Measurements from ENCODE around the gene DOC2B.
"Not testable (repeated sequence)": the region's sequence is repeated elsewhere in the genome, so short reads cannot be mapped to it uniquely, and the experiment has no call there.

DOC2B gene

GRCh38 chr17:181245-182049 is at the start of gene DOC2B:
Gene DOC2B, minus strand, starts transcription at chr17:181650. Its CDS starts 171 bp downstream, at chr17:181479.
- DNase-seq (ENCODE audit: low read depth in 2 of 2): no peak

DNA sequence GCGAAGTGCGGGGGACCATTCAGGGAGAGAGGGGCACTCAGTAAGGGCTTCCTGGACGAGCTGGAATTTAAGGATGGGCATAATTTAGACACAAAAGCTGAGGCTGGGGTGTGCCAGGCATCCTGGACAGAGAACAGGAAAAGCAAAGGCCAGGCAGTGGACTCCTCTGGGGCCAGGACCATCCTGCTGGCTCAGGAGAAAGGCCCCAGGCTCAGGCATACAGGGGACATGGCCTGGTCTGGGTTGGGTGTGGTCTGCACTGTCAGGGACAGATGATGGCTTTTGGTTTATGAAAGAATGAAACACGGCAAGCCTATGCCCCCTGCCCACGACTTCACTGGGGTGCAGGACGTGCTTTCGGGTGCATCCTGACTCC is 48.9 kb upstream of the DOC2B start:
- DNase-seq (ENCODE audit: low read depth in 2 of 2): no peak

DNA sequence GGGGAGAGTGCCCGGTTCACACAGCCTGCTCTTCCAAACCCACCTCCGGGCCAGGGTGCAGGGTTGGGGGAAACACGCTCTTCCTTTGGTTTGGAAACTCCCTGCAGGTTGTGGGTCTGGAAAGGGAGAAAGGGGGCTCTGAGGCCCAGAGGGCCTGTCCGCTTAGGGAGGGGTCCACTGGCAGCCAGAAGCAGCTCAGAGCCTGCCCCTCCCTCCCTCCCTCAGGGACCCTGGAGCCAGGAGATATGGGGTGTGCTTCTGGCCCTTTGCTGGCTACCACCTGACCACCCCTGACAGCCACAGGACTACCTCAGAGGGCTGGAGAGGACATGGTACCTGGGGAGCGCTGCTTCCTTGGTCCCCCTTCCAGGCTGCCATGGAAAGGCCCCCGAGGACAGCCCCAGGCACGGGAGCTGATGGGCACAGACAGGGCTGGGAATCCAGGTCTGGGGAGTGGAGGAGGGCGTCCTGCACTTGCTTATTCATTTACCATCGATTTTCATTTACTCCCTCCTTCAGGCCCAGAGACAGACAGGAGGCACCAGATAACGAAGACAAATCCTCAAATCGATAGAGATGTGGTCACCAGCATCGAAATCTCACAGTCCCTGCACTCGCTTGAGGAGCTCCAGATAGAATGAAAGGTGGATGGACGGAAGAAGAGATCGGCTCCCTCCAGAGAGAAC is 48.4 kb upstream of the DOC2B start:
- no peak for DNase-seq (ENCODE audit: low read depth in 2 of 2)

DNA sequence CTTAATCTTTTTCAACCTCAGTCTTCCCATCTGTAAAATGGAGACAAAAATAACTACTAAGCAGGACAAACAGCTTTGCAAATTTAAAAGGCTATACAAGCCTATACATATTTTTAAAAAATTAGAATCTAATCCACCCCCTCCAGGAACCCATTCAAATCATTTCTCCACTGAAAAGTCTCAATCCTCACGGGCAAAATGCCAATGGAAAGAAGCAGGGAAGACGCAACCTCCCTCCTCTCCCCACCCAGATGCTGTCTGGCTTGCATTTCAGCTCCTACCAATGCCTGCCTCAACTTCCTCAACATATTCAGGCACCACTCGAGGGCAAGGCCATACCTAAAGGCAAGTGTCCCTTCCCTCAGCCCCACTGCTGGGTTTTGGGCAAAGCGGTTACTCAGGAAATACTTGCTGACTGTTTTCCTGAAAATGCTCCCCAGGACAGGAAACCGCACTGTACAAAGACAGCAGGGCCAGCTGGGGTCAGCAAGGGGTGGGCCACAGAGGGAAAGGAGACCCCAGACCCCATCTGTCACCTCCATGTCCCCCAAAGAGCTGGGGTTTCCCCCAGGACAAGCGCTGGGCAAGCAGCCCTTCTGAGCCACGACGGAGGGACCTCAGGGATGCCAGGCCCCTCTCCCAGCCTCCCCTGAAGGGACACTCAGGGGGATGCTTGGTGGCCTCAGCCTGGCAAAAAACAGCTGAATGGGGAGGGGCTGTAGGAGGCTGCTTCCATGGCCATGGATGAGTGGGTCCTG is 47.7 kb upstream of the DOC2B start:
- DNase-seq (ENCODE audit: low read depth in 2 of 2): no peak

- DNase-seq (ENCODE audit: low read depth in 2 of 2): no peak
Measured at GRCh38 chr17:227946-228615, 46.6 kb upstream of the DOC2B start.

DNA sequence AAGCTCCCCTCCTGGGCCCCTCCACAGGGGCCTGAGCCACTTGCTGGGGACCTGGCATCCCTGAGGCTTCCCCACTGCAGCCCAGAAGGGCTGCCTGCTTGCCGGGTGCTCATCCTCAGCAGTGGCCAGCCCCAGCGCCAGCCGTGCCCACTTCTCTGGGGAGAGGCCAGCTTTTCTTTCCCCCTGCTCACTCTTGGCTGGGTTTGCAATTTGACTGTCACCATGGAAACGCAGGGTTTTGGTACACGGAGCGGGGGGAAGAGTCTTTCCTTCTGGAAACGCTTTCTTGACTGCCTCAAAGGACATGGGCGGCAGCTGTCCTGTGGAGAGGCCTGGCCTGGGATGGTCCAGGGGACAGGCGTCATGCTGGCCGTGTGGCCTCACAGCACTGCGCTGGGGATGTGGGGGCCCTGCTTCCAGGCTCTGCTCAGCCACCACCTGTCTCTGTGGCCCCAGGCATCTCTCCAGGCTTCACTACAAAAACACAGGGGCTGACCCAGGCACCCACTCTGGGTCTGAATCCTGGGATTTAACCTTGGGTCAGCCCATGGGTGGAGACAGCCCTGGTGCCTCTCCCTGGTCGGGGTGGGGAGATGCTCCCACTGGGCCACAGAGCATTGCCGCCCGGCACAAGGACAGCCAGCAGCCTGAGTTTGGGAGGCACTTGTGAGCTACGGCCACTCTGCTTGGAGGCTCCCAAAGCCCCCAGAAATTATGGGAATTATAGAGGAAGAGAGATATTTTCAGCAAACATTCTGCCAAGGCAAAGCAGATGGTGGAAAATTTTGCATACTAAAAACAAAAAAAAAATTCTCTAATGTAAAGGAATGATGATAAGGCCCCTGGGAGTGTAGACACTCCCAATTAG is 45.9 kb upstream of the DOC2B start:
- no peak for DNase-seq (ENCODE audit: low read depth in 2 of 2)

DNA sequence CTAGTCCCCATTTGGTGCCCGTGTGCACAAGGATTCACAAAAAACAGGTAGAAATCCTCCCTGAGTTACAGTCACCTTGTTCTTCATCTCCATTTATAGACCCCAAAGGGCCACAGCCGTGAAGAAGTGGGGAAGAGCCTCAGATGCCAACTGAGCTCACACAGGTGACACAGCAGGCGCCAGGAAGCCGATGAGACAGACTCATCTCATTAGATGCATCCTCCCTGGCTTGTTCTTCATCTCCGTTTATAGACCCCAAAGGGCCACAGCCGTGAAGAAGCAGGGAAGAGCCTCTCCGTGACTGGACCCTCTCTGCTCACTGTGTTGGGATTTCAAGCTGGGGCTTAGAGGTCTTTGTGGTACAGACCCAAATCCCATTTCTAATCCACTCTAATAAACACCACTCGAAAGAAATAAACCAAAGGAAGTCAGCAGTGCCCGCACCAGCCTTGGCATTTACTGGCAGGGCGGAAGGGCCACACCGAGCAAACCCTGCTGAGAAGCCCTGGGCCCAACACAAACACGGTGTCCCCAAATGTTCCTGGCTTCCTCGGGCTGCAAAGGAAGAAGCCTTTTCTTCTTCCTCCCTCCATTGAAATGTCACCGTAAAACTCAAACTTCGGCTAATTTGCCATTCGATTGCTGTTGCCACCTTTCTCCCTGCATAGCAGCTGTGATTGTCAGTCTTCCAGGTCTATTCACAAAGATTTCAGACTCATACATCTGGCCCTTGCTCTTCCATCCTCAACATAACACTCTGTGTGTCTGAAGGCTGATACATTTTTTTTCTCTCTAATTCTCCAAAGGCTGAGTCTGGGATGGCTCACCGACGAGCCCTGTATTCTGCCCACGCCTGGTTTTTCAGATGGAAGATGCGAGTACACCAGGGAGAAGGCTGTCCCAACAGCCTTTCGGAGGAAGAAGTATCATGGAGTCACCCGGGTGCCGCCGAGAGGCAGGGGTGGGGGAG is 44.9 kb upstream of the DOC2B start:
- no peak for DNase-seq (ENCODE audit: low read depth in 2 of 2)

- DNase-seq (ENCODE audit: low read depth in 2 of 2): no peak
Measured at GRCh38 chr17:225551-225950, 44.1 kb upstream of the DOC2B start.

DNA sequence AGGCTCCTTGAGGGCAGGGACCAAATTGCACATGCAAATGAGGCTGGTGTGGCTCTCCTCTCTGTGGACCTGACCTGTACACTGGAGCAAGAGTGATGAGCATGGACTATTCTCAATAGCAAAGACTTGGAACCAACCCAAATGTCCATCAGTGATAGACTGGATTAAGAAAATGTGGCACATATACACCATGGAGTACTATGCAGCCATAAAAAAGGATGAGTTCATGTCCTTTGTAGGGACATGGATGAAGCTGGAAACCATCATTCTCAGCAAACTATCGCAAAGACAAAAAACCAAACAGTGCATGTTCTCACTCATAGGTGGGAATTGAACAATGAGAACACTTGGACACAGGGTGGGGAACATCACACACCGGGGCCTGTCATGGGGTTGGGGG is 43.1 kb upstream of the DOC2B start:
- DNase-seq (ENCODE audit: low read depth in 2 of 2): not testable (repeated sequence)

DNA sequence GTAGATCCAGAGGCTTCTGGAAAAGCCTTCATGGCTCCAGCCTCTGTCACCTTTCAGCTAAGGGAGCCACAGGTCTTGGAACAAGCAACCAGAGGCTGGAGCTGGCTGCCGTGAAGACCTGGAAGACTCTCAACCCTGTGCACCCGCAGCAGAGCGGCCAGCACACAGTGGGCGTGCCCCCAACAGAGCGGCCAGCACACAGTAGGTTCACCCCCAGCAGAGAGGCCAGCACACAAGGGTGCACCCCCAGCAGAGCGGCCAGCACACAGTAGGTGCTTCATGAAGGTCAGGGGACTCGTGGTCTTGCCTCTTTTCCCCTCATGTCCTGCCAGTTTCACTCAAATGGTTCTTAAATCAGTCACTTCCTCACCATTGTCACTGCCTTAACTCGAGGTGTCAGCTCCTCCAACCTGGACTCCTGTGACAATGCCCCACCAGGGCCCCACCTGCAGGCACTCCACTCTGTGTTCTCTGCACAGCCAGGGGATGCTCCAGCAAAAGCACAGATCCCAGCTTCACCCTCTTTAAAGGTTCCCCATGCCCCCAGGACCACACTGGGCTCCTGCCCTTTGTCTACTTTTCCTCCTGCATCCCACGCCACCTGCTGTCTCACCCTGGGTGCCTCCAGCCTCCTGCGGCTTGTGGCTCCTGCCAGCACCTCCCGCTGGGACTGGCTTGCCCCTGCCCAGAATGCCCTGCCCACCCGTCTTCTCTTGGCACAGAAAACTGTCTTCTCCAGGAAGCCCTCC is 42.4 kb upstream of the DOC2B start:
- no peak for DNase-seq (ENCODE audit: low read depth in 2 of 2)

GRCh38 chr17:222172-222571 is 40.7 kb upstream of the DOC2B start:
- DNase-seq (ENCODE audit: low read depth in 2 of 2): no peak

- no peak for DNase-seq (ENCODE audit: low read depth in 2 of 2)
Measured at GRCh38 chr17:219696-220095, 38.2 kb upstream of the DOC2B start.

DNA sequence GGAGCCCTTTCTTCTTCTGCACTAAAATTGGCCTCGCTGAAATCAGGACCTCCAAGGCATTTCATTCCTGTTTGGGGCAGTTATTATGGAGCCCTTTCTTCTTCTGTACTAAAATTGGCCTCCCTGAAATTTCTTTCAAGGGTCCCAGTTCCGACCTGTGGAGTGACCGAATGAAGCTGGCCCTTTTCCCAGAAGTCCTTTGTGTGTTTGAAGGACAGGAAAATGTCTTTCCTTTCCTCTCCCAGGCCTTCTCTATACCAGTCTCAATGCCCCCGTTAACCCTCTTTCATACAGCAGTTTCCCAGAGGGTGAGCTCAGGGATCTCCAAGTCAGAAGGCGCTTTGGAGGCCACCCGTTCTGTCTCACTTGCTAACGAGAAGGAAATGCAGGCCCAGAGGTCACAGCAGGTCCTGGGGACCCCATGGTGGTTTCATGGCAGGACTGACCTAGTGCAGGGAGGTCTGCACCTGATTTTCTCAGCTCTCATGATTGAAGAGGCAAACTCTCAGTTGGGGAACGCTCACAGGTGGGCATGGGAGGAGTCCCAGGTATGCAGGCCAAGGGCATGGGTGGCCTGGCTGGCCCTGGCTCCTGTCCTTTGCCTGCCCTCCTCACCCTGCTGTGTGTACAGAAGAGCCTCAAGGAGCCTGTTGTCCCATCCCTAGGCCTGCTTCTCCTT is 37.1 kb upstream of the DOC2B start:
- no peak for DNase-seq (ENCODE audit: low read depth in 2 of 2)

DNA sequence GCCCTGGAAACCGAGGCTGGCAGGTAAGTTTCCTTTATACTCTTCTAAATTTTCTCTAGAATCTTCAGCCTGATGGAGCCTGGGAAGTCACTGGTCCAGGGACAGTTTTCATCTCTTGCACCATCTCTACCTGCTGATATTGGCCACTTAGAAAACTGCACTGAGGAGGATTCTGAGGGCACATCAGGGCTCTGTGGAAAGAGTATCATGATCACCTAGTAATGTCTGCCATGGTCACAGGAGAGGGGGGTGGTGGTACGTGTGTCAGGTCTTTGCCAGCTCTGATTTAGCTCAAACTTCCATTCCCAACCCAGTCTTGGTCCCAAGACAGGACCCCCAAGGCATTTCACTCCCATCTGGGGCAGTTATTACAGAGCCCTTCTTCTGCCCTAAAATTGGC is 35.2 kb upstream of the DOC2B start:
- DNase-seq (ENCODE audit: low read depth in 2 of 2): no peak

DNA sequence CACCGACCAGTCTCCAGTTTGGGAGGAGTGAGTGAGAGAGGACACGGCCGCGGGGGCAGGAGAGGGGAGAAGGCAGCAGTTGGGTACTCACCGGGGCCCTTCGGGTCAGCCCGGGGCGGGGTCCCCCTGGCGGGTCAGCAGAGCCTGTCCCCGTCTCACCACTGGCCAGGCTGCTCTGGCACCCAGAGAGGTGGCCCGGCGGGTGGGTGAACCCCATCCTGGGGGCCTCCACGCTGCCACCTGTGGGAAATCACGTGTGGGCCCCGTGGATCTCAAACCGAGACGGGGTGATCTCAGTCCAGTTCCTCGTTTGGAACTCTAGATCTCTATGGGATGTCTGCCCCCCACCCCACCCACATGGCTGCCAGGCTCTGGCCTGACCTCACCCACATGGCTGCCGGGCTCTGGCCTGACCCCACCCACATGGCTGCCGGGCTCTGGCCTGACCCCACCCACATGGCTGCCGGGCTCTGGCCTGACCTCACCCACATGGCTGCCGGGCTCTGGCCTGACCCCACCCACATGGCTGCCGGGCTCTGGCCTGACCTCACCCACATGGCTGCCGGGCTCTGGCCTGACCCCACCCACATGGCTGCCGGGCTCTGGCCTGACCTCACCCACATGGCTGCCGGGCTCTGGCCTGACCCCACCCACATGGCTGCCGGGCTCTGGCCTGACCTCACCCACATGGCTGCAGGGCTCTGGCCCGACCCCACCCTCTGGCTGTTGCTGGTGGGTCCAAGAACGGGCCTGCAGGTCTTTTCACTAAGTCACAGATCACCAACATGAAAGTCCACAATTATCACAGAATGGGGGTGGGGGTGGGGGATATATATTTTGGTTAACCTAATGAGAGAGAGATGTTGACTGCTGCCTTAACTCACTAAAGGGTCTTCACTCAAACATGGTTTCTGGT is 34.4 kb upstream of the DOC2B start:
- not testable (repeated sequence) for DNase-seq (ENCODE audit: low read depth in 2 of 2)

DNA sequence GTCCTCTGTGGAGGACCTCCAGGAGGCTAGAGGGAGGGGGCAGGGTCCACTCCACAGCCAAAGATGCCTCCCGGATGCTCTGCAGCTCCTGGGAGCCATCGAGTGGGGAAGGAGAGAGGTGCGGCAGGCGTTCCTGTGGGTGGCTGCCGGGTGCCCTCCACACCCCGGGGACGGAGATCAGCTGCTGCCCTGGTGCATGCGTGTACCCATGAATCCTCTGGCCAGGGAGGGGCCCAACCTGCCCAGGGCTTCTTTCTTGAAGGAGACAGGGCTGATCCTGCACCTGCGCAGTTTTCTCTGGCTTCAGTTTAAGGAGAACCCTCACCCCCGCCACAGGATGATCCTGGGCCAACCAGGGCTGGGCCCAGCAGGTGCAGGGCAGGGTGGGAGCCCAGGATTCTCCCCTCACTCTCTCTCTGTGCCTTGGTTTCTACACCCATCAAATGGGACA is 33.5 kb upstream of the DOC2B start:
- no peak for DNase-seq (ENCODE audit: low read depth in 2 of 2)
